B cell (primary cell): ENCODE data around the gene UBFD1. TPM values are rescaled to one million over a fixed set of nuclear protein-coding genes. Genes with fewer than 3 reads are reported as not detected.

Source experiments
- ATAC-seq: fragments of 200-7000 bp; cut with Tn5 transposase; one replicate; pipeline ENCODE4 v1.10.0; 2021; ENCODE audit warnings: low read depth, mild to moderate bottlenecking, moderate number of reproducible peaks, moderate library complexity
- CTCF ChIA-PET: fragments of 350-600 bp; sonication (Branson Sonifier 250); formaldehyde crosslinking; loops from one replicate; lab custom pipeline; 2021; ENCODE audit warnings: antibody characterized with exemption, inconsistent platforms; lab: Charles Lee
- POLR2A ChIA-PET: fragments of 350-600 bp; sonication (Branson Sonifier 250); formaldehyde crosslinking; loops from one replicate; lab custom pipeline; 2021; ENCODE audit warnings: antibody characterized with exemption; lab: Charles Lee
- DNase-seq: peaks from one replicate; pipeline ENCODE4 v3.0.0; 2013
- H2AFZ ChIP-seq: 2 replicates; pipeline ENCODE4 v1.6.1; 2012; ENCODE audit warnings: mild to moderate bottlenecking, low read depth, low read length; ENCODE audit not compliant: insufficient read depth, poor library complexity, severe bottlenecking
- H3K27ac ChIP-seq, 2 donors: 1 replicate in 1 of 2; 2 replicates in 1 of 2; pipeline ENCODE4 v1.5.1; 2012 to 2013; ENCODE audit warnings: low read length in 2 of 2, mild to moderate bottlenecking in 2 of 2, moderate library complexity in 1 of 2
- H3K27me3 ChIP-seq, 4 experiments: fragments of 200-600 bp in 1 of 4; sonication (generic) in 1 of 4; replicated peaks in 1 of 4; 1 replicate in 2 of 4; 2 replicates in 2 of 4; pipeline versions ENCODE4 v1.6.1 to v1.7.0; 2013 to 2016; ENCODE audit warnings: low read length in 3 of 4, mild to moderate bottlenecking in 2 of 4, mixed read lengths in 1 of 4, moderate library complexity in 1 of 4; ENCODE audit not compliant: insufficient read depth in 4 of 4, control insufficient read depth in 3 of 4; ENCODE audit errors: control extremely low read depth in 1 of 4
- H3K36me3 ChIP-seq, 2 experiments: replicated peaks in 1 of 2; 1 replicate in 1 of 2; 2 replicates in 1 of 2; pipeline versions ENCODE4 v1.6.1 to v1.7.1; 2013; ENCODE audit warnings: low read length in 1 of 2; ENCODE audit not compliant: insufficient read depth in 2 of 2, control insufficient read depth in 1 of 2; ENCODE audit errors: control extremely low read depth in 1 of 2, extremely low read depth in 1 of 2
- H3K4me1 ChIP-seq, 2 donors: fragments of 200-600 bp in 1 of 2; sonication (generic) in 1 of 2; 1 replicate in 1 of 2; 2 replicates in 1 of 2; pipeline versions ENCODE4 v1.5.1 to v1.6.1; 2013 to 2017; ENCODE audit warnings: low read length in 2 of 2; ENCODE audit not compliant: control insufficient read depth in 2 of 2, insufficient read depth in 2 of 2
- H3K4me2 ChIP-seq: replicated peaks from 2 replicates; pipeline ENCODE3; 2012; ENCODE audit warnings: mild to moderate bottlenecking, low read depth, low read length; ENCODE audit not compliant: poor library complexity, severe bottlenecking
- H3K4me3 ChIP-seq, 5 experiments: fragments of 200-600 bp in 1 of 5; sonication (generic) in 1 of 5; 1 replicate in 3 of 5; 2 replicates in 2 of 5; pipeline versions ENCODE4 v1.5.1 to v1.7.0; 2011 to 2016; ENCODE audit warnings: low read length in 4 of 5, mild to moderate bottlenecking in 4 of 5, low read depth in 2 of 5, control low read depth in 1 of 5, moderate library complexity in 1 of 5; ENCODE audit not compliant: insufficient read depth in 1 of 5; ENCODE audit errors: control extremely low read depth in 1 of 5, extremely low read depth in 1 of 5
- H3K79me2 ChIP-seq: fragments of 200-600 bp; sonication (generic); one replicate; pipeline ENCODE4 v1.6.0; 2016; ENCODE audit warnings: low read length; ENCODE audit not compliant: control insufficient read depth, insufficient read depth
- H3K9ac ChIP-seq: fragments of 200-600 bp; sonication (generic); 2 replicates; pipeline ENCODE4 v1.6.1; 2017; ENCODE audit warnings: mild to moderate bottlenecking, low read length, moderate library complexity
- H3K9me3 ChIP-seq, 3 donors: one replicate each; pipeline versions ENCODE4 v1.6.1 to v1.7.1; 2013; ENCODE audit warnings: low read length in 2 of 3; ENCODE audit not compliant: control insufficient read depth in 2 of 3, insufficient read depth in 1 of 3; ENCODE audit errors: control extremely low read depth in 1 of 3
- H4K20me1 ChIP-seq: 2 replicates; pipeline ENCODE4 v1.6.0; 2012; ENCODE audit warnings: mild to moderate bottlenecking, low read length; ENCODE audit not compliant: insufficient read depth, control insufficient read depth, poor library complexity, severe bottlenecking
- H3K27ac Mint-ChIP-seq: one replicate; pipeline ENCODE4 v1.8.0; 2021; ENCODE audit warnings: mixed read lengths
- H3K27me3 Mint-ChIP-seq: one replicate; pipeline ENCODE4 v1.8.0; 2021; ENCODE audit warnings: mixed read lengths
- H3K4me1 Mint-ChIP-seq: one replicate; pipeline ENCODE4 v1.8.0; 2021; ENCODE audit warnings: mixed read lengths
- H3K4me3 Mint-ChIP-seq: one replicate; pipeline ENCODE4 v1.8.0; 2021; ENCODE audit warnings: mixed read lengths
- H3K9me3 Mint-ChIP-seq: one replicate; pipeline ENCODE4 v1.8.0; 2022; ENCODE audit warnings: mixed read lengths; ENCODE audit not compliant: insufficient read depth
- CTCF ChIP-seq: fragments of 200-600 bp; IDR thresholded peaks from one replicate; pipeline ENCODE4 v1.8.0; 2022; ENCODE audit warnings: antibody characterized with exemption, mild to moderate bottlenecking
- EZH2 ChIP-seq: IDR thresholded peaks from 2 replicates; pipeline ENCODE4 v1.6.1; 2012; ENCODE audit warnings: borderline replicate concordance, low read depth, mild to moderate bottlenecking, moderate library complexity, low read length; ENCODE audit not compliant: insufficient read depth, poor library complexity, severe bottlenecking
- WGBS: methylation state at CpG from one replicate; pipeline ENCODE4 v1.1.5; 2013; ENCODE audit warnings: missing lambda C conversion rate; ENCODE audit not compliant: insufficient coverage; 5-methylcytosine and 5-hydroxymethylcytosine counted together
- intact Hi-C: fragments of 100-400 bp; cut with micrococcal nuclease; formaldehyde crosslinking; loops from one replicate; pipeline ENCODE4 v1.10.0; 2022
- polyA plus RNA-seq: library from polyadenylated mRNA; depleted of rRNA; stranded (reverse); fragments of >200 nt; gene quantifications from 2 replicates; pipeline ENCODE4 v1.2.3, GENCODE V29; 2012
- total RNA-seq, 2 donors: library from RNA; stranded (reverse); fragments of 120-200 nt in 1 of 2; gene quantifications; 1 replicate in 1 of 2; 2 replicates in 1 of 2; pipeline versions ENCODE4 v1.2.3 to v1.2.4, GENCODE V29; 2013 to 2022

UBFD1 gene
- total and polyA plus RNA-seq, 2 donors (not counting 1 experiment from before 2014, with no cell fraction given) = 12.8 to 49.2 TPM

GRCh38 chr16:23590181-23590580 lies 32.7 kb downstream of the UBFD1 start:
- intact Hi-C loops = no loop called here
- ATAC-seq = no peak
- H3K4me3 ChIP-seq = no peak overlapping the region
- Mint-ChIP-seq H3K27me3 (no peaks in the 10 kb centered on the region), H3K4me1 (peaks cover 12% of the 10 kb centered on the region), H3K9me3 (no peaks in the 10 kb centered on the region), H3K27ac (no peak overlapping the region), H3K4me3 (no peak overlapping the region)
- no peaks in the 10 kb centered on the region for H3K27me3 ChIP-seq
- POLR2A ChIA-PET = no interaction called here
- no peak overlapping the region for H3K4me2 ChIP-seq
- H3K79me2 ChIP-seq = peaks cover 83% of the 10 kb centered on the region
- no peak overlapping the region for H2AFZ ChIP-seq
- no peak for DNase-seq
- H3K27ac ChIP-seq = no peak overlapping the region
- H3K9me3 ChIP-seq = no peaks in the 10 kb centered on the region
- peaks cover 7% of the 10 kb centered on the region in 2 donors for H3K4me1 ChIP-seq
- H4K20me1 ChIP-seq = peaks cover 78% of the 10 kb centered on the region
- H3K9ac ChIP-seq = no peak overlapping the region
- no peak for TF ChIP-seq CTCF
- no peak for TF ChIP-seq EZH2
- CTCF ChIA-PET = interaction anchor here (1.3 kb wide), 2 partner anchors 32 to 88 kb away, joined by 3 read pairs; partner anchors contain the start of gene UBFD1
- H3K36me3 ChIP-seq = peaks cover 0 to 68% of the 10 kb centered on the region in 2 experiments
- 88% methylated on average over 1 of the region's 3 CpGs for WGBS

GRCh38 chr16:23594186-23594585 lies 36.7 kb downstream of the UBFD1 start:
- TF ChIP-seq EZH2 = no peak
- no peak for TF ChIP-seq CTCF
- no peak for ATAC-seq
- Mint-ChIP-seq H3K9me3 (no peaks in the 10 kb centered on the region), H3K27ac (no peak overlapping the region), H3K4me3 (no peak overlapping the region), H3K27me3 (no peaks in the 10 kb centered on the region), H3K4me1 (peaks cover 24% of the 10 kb centered on the region)
- H3K79me2 ChIP-seq = peaks cover 79% of the 10 kb centered on the region
- POLR2A ChIA-PET = no interaction called here
- DNase-seq = no peak
- no peak overlapping the region for H2AFZ ChIP-seq
- no peak overlapping the region for H3K27ac ChIP-seq
- CTCF ChIA-PET = no interaction called here
- peaks cover 60% of the 10 kb centered on the region for H4K20me1 ChIP-seq
- no peaks in the 10 kb centered on the region for H3K27me3 ChIP-seq
- H3K4me1 ChIP-seq = peaks cover 15 to 19% of the 10 kb centered on the region in 2 donors
- intact Hi-C loops = no loop called here
- H3K9me3 ChIP-seq = no peaks in the 10 kb centered on the region
- no peak overlapping the region for H3K4me3 ChIP-seq
- H3K9ac ChIP-seq = no peak overlapping the region
- peaks cover 0 to 40% of the 10 kb centered on the region in 2 experiments for H3K36me3 ChIP-seq
- no peak overlapping the region for H3K4me2 ChIP-seq
- 97% methylated on average over 6 of the region's 12 CpGs for WGBS
